Eye (tissue), 1 donor: ENCODE results near the gene AMZ1.
"Not testable (repeated sequence)": the region's sequence is repeated elsewhere in the genome, so short reads cannot be mapped to it uniquely, and the experiment has no call there.

Experiments
- DNase-seq: peaks from one replicate; pipeline ENCODE4 v3.0.0-alpha.2; 2015

Gene AMZ1

GRCh38 chr7:2692543-2692942 lies 4.5 kb downstream of the AMZ1 start:
- no peak for DNase-seq

GRCh38 chr7:2693420-2694121 lies 5.6 kb downstream of the AMZ1 start:
- DNase-seq = not testable (repeated sequence)

GRCh38 chr7:2694122-2694436 lies 6.1 kb downstream of the AMZ1 start:
- not testable (repeated sequence) for DNase-seq

- DNase-seq = no peak
Measured at GRCh38 chr7:2698581-2699288, 10.7 kb downstream of the AMZ1 start.

GRCh38 chr7:2699289-2699620 lies 11.3 kb downstream of the AMZ1 start:
- DNase-seq = no peak

- no peak for DNase-seq
Measured at GRCh38 chr7:2700141-2700850, 12.3 kb downstream of the AMZ1 start.

GRCh38 chr7:2701424-2701823 lies 13.4 kb downstream of the AMZ1 start:
- no peak for DNase-seq

GRCh38 chr7:2701832-2702593 lies 14.0 kb downstream of the AMZ1 start:
- peak; percentile 12 for DNase-seq

- DNase-seq = no peak
Measured at GRCh38 chr7:2702594-2702957, 14.6 kb downstream of the AMZ1 start.

- no peak for DNase-seq
Measured at GRCh38 chr7:2705371-2706096, 17.5 kb downstream of the AMZ1 start.

GRCh38 chr7:2706685-2707126 lies 18.7 kb downstream of the AMZ1 start:
- peak; percentile 47 for DNase-seq

GRCh38 chr7:2707481-2707880 lies 19.5 kb downstream of the AMZ1 start:
- DNase-seq = no peak

GRCh38 chr7:2708041-2708440 lies 20.0 kb downstream of the AMZ1 start:
- DNase-seq = no peak

- DNase-seq = no peak
Measured at GRCh38 chr7:2708547-2709310, 20.7 kb downstream of the AMZ1 start.

GRCh38 chr7:2709553-2710285 lies 21.7 kb downstream of the AMZ1 start:
- DNase-seq = peak; percentile 83

- no peak for DNase-seq
Measured at GRCh38 chr7:2710286-2710655, 22.3 kb downstream of the AMZ1 start.

- DNase-seq = no peak
Measured at GRCh38 chr7:2710901-2711551, 23.0 kb downstream of the AMZ1 start.

- DNase-seq = no peak
Measured at GRCh38 chr7:2711895-2712675, 24.1 kb downstream of the AMZ1 start.

GRCh38 chr7:2713370-2713769 lies 25.4 kb downstream of the AMZ1 start:
- DNase-seq = peak; percentile 66

GRCh38 chr7:2713978-2714377 lies 26.0 kb downstream of the AMZ1 start:
- DNase-seq = no peak
